Limb (tissue), 2 donors: ENCODE results near the gene ZMYND8.
"Not testable (repeated sequence)": the region's sequence is repeated elsewhere in the genome, so short reads cannot be mapped to it uniquely, and the experiment has no call there.

Experiments
- DNase-seq, 2 donors: peaks; one replicate each; pipeline ENCODE4 v3.0.0-alpha.2; 2016; ENCODE audit errors: extremely low spot score in 2 of 2

The ZMYND8 gene

DNA sequence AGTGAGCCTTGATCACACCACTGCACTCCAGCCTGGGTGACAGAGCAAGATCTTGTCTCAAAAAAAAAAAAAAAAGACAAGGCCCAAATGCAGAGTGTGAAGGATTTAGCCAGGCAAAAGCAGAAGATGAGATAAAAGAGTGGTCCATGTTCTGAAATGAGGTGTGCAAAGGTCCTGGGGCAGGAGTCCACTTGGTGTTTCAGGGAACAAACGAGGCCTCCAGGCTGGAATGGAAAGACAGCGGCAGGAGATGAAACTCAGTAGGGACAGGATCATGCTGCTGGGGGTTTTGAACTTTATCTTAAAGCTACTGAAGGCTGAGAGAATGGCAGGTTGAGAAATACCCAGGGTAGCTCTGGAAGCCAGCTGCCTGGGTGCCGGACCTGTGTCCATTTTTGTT lies 178.2 kb downstream of the ZMYND8 start:
- DNase-seq: no peak

DNA sequence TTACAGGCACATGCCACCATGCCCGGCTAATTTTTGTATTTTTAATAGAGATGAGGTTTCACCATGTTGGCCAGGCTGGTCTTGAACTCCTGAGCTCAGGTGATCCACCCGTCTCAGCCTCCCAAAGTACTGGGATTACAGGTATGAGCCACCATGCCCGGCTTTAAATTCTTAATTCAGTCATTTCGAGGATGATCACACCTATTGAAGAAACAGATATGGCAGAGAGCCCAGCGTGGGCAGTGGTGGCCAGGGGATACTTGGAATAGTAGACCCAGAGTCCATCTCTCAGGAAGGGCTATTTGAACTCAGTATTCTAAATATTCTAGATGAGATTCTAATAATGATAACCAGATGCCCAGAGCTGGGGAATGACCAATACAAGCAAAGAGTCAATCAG lies 180.3 kb downstream of the ZMYND8 start:
- DNase-seq: not testable (repeated sequence)

DNA sequence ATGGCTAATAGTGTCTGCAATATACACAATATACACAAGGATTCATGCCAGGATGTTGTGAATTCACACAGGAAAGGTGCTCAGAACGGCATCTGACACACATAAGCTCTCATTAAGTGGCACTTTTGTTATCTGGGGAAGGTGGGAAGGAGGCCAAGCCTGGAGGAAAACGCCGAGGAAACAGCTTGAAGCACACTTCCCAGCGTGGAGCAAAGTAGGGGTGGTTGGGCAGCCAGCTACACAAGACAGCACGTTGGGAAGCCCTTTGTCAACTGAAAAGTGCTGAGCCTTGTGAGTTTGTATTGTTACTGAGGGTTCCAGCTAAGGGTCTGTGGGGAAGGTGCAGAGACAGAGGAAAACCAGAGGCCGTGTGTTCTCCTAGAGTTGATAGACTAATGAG lies 181.0 kb downstream of the ZMYND8 start:
- DNase-seq: no peak

DNA sequence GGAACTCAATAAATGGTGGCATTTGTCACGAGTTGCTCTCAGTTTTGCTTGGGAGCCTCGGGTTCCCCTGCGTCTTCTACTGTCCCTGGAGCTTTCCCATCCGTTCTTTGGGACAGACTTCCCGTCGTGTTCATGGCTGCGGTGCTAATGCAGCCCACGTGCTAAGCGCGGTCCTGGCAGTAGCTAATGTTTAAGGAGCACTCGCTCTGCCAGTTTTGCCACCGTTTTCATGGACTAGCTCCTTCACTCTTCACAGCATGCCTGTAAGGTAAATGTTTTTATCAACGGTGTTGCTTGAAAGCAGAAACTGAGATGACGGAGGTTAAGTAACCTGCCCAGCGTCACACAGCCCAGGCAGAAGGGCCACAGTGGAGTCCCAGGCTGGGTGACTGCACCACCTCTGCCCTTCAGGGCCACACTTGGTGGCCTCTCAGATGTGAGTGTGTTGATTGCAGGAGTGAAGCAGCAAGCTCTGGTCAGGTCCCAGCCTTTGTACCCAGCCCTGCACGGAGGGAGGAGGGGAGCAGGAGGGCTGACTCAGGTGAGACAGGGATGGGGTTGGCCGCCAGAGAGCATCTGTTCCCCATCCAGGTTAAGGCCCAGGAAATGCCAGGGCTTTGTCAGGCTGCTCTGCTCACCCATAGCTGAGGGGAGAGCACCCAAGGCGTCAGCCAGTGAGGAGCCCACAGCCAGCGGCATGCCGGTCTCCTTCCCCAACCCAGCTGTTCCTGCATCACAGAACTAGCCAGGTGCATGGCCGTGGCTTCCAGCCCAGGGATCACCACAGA lies 181.8 kb downstream of the ZMYND8 start:
- DNase-seq: no peak

DNA sequence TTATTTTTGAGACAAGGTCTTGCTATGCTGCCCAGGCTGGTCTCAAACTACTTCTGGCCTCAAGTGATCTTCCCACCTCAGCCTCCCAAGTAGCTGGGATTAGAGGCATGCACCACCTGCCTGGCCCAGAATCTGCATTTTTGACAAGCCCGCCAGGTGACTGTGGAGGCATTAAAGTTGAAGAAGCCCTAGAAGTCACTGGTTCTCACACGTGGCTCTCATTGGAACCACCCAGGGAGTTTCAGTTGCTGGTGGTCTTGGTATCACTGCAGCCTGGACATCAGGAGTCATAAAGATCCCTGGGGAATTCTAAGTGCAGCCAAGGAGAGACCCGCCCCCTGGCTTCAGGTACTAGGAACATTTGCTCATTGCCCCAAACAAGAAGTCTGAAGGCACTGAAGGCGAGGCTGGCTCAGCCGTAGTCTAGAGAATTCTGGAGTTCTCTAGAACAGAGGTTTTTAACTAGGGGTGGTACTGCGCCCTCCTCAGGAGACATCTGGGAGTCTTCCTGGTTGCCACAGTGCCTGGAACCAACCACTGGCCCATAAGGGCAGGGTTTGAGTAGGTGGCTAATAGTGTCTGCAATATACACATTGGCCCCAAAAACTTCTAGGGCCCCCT lies 182.8 kb downstream of the ZMYND8 start:
- no peak for DNase-seq

DNA sequence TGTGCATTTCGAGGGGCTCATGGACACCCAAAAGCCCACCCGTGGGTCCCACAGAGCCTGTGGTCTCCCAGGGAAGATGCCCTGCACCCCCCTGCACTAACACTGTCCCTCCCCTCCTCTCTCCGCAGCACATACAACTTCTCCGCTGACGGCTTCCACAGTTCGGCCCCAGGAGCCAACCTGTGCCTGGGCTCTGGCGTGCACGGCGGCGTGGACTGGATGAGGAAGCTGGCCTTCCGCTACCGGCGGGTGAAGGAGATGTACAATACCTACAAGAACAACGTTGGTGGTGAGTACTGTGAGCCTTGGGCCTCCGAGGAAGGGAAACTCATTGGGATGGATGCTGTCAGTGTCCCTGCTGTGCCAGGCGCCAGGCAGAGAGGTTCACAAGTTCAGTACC lies 183.9 kb downstream of the ZMYND8 start:
- DNase-seq: no peak

DNA sequence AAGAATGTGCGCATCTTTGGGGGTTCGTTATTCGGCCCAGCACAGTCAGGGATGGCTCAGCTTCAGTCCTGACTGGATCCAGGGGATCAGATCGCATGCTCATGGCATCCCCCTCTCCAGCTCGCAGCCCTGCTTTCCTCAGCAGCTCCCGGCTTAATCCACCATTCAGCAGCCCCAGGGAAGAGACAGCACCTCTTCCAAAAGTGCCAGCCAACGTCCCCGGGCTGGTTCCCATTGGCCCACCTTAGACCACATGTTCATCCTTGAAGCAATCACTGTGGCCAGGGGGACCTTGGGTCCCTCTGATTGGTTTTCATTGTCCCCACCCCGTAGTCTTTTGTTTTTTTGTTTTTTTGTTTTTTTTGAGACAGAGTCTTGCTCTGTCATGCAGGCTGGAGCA lies 188.7 kb downstream of the ZMYND8 start:
- DNase-seq: no peak

DNA sequence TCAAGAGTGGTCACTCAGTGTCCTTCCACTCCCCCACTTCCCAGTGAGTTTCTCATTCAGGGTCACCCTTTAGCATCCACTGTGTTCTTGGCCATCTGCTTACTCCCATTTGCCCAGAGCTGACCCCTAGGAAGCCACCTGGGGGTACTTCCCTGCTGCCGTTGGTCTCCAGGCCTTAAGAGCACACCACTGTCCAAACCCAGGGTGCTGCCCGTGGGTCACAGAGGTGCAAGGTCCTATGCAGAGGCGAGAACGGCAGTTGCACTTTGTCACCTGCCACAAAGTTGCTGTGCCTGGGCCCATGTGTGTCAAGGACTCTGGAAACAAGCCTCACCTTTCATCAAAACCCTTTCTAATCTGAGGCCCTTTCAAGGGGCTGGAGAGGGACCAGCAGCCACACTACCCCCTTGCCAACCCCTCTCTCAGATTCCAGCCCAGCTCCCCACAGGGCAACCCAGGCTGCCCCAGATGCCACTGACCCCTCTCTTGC lies 191.1 kb downstream of the ZMYND8 start:
- no peak for DNase-seq

DNA sequence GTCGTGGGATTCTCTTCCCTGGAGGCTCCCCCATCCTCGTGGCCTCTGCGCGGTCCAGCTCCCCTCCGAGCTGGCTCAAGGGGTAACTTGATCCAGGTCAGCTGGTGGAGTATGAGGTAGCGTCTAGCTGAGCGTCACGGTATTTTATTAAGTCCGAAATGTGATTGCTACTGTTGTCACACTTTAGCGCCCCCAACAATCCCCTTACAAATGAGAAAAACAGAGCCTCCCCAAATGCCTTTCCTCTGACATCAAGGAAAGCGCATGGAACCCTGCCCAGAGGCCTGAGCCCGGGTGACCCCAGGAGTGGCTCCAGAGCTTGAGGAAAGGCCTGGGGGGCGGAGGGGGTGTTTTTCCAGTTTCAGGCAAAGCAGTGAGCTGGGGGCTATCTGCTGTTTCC lies 192.4 kb downstream of the ZMYND8 start:
- peak in 1 of 2 donors; percentile 63 for DNase-seq

DNA sequence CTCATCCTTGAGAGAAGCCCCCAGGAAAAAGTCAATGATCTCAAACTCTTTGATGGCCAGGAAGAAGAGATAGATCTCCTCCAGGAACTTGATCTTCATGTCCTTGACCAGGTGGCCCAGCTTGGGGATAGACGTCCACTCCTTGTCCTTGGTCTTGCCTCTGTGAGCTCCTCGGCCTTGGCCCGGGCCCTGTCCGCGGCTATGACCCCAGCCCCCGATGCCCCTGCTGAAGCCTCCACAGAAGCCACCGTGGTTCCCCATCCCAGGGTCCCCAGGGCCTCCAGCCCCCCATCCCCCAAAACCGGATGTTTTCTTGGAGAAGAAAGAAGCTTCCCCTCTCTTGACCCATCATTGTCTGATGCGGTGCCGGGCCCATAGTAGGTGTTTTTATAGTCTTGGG lies 195.1 kb downstream of the ZMYND8 start:
- DNase-seq: no peak

DNA sequence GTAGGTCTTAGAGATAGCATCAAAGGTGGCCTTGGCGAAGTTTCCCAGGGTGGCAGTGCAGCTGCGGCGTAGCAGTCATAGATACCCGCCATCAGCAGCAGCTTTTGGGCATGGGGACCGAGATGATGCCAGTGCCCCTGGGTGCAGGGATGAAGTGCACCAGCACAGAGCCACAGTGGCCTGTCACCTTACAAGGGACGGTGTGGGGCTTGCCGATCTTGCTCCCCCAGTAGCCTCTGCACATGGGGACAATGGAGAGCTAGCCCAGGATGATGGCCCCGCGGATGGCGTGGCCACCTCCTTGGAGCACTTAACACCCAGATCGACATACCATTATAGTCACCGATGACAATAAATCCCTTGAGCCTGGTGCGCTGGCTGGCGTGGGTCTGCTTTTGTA lies 195.5 kb downstream of the ZMYND8 start:
- DNase-seq: no peak

DNA sequence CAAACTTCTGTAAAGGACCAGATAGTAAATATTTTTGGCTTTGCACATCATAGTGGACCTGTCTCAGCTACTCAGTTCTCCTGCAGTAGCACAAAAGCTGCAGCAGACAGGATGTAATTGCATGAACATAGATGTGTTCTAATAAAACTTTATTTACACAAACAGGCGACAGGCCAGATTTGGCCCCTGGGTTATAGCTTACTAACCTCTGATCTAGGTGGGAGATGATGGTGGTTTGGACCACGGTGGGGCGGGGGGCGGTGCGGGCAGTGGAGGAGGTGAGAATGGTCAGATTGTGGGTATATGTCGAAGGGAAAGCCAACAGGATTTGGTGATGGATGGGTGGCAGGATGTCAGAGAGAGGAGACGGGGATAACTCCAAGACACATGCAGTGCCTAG lies 196.3 kb downstream of the ZMYND8 start:
- DNase-seq: no peak
